ENCODE measurements around the gene SENP1. TPM values are rescaled to one million over a fixed set of nuclear protein-coding genes. Genes with fewer than 3 reads are reported as not detected.

Gene SENP1
- total RNA-seq, 1 donor: 23.9 TPM

GRCh38 chr12:47995981-47996401, 109.9 kb downstream of the SENP1 start:
- peaks cover under 1% of the 10 kb centered on the region for H3K4me1 ChIP-seq (ENCODE audit: insufficient read depth, low read length)
- H2AFZ ChIP-seq (ENCODE audit: low read length): no peak overlapping the region
- H3K4me2 ChIP-seq (ENCODE audit: insufficient read depth, low read length): no peak overlapping the region
- H3K27me3 ChIP-seq (ENCODE audit: insufficient read depth, low read length): peaks cover 83% of the 10 kb centered on the region
- no peak for TF ChIP-seq CTCF (IDR thresholded peaks at IDR 0.05; ENCODE audit: extremely low read depth, low read depth, low read length)
- peak; percentile 74 for DNase-seq (ENCODE audit: insufficient read length, low spot score, missing footprints)
- no peak overlapping the region for H3K27ac ChIP-seq (ENCODE audit: low read depth, low read length)
- H3K4me3 ChIP-seq (ENCODE audit: insufficient read depth, low read length): no peak overlapping the region
- no peaks in the 10 kb centered on the region for H3K79me2 ChIP-seq (ENCODE audit: insufficient read depth, low read length)
- H4K20me1 ChIP-seq (ENCODE audit: insufficient read depth, low read length): no peaks in the 10 kb centered on the region
- H3K9me3 ChIP-seq (ENCODE audit: low read depth, low read length): no peaks in the 10 kb centered on the region
- H3K36me3 ChIP-seq (ENCODE audit: insufficient read depth, low read length): no peaks in the 10 kb centered on the region

DNA sequence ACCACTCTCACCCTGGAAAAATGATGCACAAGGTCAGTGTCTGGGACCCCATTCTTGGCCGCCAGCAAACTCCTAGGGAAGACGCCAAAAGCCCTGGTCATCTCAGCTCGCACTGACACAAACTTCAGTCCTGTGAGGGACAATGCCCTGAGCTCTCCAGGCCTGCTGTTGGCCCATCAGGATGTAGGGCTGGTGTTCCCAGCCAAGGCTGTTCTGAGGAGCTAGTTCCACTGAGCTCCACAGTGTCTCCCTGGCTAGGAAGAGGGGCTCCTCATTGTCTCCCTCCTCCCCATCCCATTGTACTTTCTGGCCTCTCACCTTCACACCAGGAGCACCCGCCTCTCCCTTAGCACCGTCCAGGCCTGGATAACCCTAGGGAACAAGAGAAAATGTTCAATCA, 112.4 kb downstream of the SENP1 start:
- H3K79me2 ChIP-seq (ENCODE audit: insufficient read depth, low read length): no peaks in the 10 kb centered on the region
- H3K36me3 ChIP-seq (ENCODE audit: insufficient read depth, low read length): no peaks in the 10 kb centered on the region
- DNase-seq (ENCODE audit: insufficient read length, low spot score, missing footprints): peak; percentile 75
- H3K27ac ChIP-seq (ENCODE audit: low read depth, low read length): no peak overlapping the region
- no peaks in the 10 kb centered on the region for H3K9me3 ChIP-seq (ENCODE audit: low read depth, low read length)
- H3K27me3 ChIP-seq (ENCODE audit: insufficient read depth, low read length): peaks cover 62% of the 10 kb centered on the region
- H3K4me1 ChIP-seq (ENCODE audit: insufficient read depth, low read length): no peaks in the 10 kb centered on the region
- H4K20me1 ChIP-seq (ENCODE audit: insufficient read depth, low read length): no peaks in the 10 kb centered on the region
- H3K4me2 ChIP-seq (ENCODE audit: insufficient read depth, low read length): no peak overlapping the region
- no peak for TF ChIP-seq CTCF (IDR thresholded peaks at IDR 0.05; ENCODE audit: extremely low read depth, low read depth, low read length)
- no peak overlapping the region for H2AFZ ChIP-seq (ENCODE audit: low read length)
- H3K4me3 ChIP-seq (ENCODE audit: insufficient read depth, low read length): no peak overlapping the region

Small RNA genes within 50 kb of the gene (small RNA-seq; reads per million reads assigned to genes)
- gene MIR6505 (0.30 reads per million), gene RNU6-1203P (not detected)

Other genes with a start within 250 kb of the SENP1 start
- gene VDR, start 201.1 kb downstream of the SENP1 start, total RNA-seq: 30.4 and 32.2 TPM in 2 replicates
- 57.5 and 58.3 TPM in 2 replicates for gene TMEM106C, start 142.5 kb downstream of the SENP1 start, total RNA-seq
- gene COL2A1, start 101.6 kb downstream of the SENP1 start, total RNA-seq: under 0.01 TPM in 2 replicates
- gene PFKM, start 13.3 kb upstream of the SENP1 start, total RNA-seq: 64.8 and 81.0 TPM in 2 replicates
- gene ASB8, start 51.4 kb upstream of the SENP1 start, total RNA-seq: 35.5 and 35.9 TPM in 2 replicates
- under 0.01 TPM in 1 of 2 replicates, not detected in the other for gene CCDC184, start 77.6 kb upstream of the SENP1 start, total RNA-seq
- not detected in 2 replicates for gene OR10AD1, start 97.2 kb upstream of the SENP1 start, total RNA-seq
- 14.1 and 19.2 TPM in 2 replicates for gene ZNF641, start 244.8 kb upstream of the SENP1 start, total RNA-seq

Measured in osteoblast (primary cell).